22Rv1 (cell line): ENCODE data around the gene TEAD3.

Source experiments
- H3K27ac ChIP-seq: fragments of 450-650 bp; 2 replicates; pipeline ENCODE4 v1.5.1; 2017
- CTCF ChIP-seq: fragments of 450-650 bp; IDR thresholded peaks from 2 replicates; pipeline ENCODE4 v1.5.1; 2017; ENCODE audit warnings: mild to moderate bottlenecking
- ZFX ChIP-seq: fragments of 450-650 bp; IDR thresholded peaks from 2 replicates; pipeline ENCODE4 v1.6.1; 2017; ENCODE audit warnings: antibody characterized with exemption, borderline replicate concordance

Gene TEAD3

DNA sequence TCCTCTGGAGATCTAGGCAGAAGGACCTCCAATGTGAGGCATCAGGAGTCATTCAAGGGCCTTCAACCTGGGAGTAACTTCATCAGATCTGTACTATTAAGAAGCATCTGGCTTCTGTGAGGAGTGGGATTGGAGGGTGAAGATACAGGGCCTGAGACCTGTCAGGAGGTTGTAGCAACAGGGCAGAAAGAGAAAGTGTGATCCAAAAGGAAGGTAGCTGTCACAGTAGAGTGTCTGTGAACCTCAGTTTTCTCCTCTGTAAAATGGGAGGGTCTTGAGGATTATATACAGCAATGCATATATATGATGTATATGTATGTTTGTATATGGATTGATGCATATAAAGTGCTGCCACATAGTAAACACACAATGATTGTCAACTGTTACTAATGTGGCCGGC lies 31.2 kb downstream of the TEAD3 start:
- no peak overlapping the region for H3K27ac ChIP-seq
- TF ChIP-seq ZFX (no peak), CTCF (no peak)

DNA sequence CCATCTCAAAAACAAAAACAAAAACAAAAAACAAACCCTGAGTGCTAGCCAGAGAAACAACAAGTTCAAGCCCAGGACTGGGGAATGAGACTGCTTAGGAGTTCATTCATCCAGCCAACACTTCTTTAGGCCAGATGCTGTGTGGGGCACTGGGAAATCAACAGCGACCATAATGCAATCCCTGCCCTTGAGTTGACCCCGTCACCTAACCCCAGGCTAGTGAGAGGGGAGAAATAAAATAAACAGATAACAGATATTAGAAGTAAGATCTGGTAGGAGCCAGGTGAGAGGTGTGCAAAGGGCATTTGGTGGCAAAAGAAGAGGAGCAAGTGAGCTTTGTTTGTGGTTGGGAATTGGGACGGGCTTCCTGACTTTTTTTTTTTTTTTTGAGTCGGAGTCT lies 33.6 kb downstream of the TEAD3 start:
- no peak for TF ChIP-seq ZFX
- no peak for TF ChIP-seq CTCF
- H3K27ac ChIP-seq, result no peak overlapping the region

- H3K27ac ChIP-seq, result no peak overlapping the region
- TF ChIP-seq CTCF (no peak), ZFX (no peak)
Measured at GRCh38 chr6:35461270-35461669, 35.6 kb downstream of the TEAD3 start.

DNA sequence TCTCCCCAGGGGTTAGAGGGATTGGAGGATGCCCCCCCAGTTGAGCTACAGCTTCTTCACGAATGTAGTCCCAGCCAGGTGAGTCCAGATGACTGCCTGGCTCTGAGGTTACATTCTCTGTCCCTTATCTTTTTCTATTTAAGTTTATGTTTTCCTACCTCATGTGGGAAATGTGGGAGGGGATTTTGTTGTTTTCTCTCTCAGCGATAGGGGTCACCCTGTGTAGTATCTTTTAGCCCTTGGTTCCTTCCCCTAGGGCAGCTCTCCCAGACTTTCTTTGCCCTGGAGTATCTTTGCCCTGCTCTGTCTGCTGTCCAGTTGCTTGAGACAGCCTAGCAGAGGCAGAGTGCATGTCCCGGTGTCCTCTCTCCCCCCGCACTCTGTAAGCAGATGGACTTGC lies 39.0 kb downstream of the TEAD3 start:
- no peak overlapping the region for H3K27ac ChIP-seq
- TF ChIP-seq CTCF (no peak), ZFX (no peak)

GRCh38 chr6:35454391-35455110 lies 42.3 kb downstream of the TEAD3 start:
- TF ChIP-seq ZFX, result no peak
- TF ChIP-seq CTCF, result no peak
- no peak overlapping the region for H3K27ac ChIP-seq

DNA sequence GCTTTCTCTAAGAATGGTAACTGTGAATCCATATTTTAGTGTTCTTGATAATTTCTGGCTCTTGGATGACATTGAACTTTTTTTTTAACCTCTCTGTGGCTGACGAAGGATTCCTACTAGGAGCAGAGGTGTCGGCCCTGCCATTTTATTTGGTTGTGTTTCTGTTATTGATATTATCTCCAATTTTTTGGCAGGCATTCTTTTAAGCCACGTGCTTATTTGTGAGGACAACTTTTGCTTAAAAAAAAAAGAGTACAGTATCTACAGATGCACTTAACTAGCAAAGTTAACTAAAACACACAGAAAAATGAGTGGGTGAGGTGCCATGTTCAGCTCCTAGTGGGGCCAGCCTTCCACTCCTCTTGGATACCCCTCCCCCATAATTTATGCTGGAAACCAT lies 43.6 kb downstream of the TEAD3 start:
- TF ChIP-seq CTCF (no peak), ZFX (no peak)
- H3K27ac ChIP-seq, result peak overlapping the region; percentile 59; the same call in 1 of the 2 replicates

DNA sequence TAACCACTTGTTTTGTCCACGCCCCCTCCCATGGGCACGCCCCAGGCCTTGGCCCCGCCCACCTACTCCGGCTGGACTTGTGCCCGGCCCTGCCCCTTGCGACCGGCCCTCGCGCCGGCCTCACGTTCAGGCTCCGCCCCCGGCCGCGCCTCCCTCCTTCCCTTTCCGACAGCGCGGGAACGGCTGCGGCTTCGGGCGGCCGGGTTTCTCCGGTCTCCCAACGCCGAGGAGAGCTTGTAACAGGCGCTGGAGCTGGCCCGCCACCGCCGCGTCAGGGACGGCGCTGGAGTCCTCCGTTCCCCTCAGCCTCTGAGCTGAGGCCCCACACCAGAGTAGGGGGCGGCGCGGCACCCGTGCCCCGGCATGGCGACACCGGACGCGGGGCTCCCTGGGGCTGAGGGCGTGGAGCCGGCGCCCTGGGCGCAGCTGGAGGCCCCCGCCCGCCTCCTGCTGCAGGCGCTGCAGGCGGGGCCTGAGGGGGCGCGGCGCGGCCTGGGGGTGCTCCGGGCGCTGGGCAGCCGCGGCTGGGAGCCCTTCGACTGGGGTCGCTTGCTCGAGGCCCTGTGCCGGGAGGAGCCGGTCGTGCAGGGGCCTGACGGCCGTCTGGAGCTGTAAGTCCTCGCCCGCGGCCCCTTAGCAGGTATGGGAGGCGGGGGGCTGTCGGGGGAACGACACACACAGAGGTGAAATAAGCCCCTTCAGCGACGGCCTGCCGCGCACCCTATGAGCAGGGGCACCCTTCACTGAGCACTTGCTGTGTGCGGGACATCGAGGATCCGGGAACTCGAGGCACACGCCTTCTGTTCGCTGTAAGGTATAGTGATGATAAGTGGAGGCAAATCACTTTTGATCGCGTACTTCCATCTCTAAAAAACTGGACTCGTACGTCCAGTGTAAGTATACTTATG lies 44.4 kb downstream of the TEAD3 start, which contains the start of gene FANCE:
TSS of gene FANCE (plus strand) at position 156 of the 908 bp plus-strand sequence. CDS start at position 364, 208 bp downstream.
- peak within 1 kb of the TSS; percentile 59 for H3K27ac ChIP-seq
- TF ChIP-seq CTCF (no peak), ZFX (no peak)
